C4-2B (cell line): ENCODE data around the gene LCN2.
"Not testable (repeated sequence)": the region's sequence is repeated elsewhere in the genome, so short reads cannot be mapped to it uniquely, and the experiment has no call there.

Experiments
- H3K27ac ChIP-seq: fragments of 450-650 bp; 2 replicates; pipeline ENCODE4 v1.5.1; 2017
- CTCF ChIP-seq: fragments of 450-650 bp; conservative IDR thresholded peaks from 2 replicates; pipeline ENCODE4 v1.5.1; 2017; ENCODE audit warnings: mild to moderate bottlenecking
- ZFX ChIP-seq: fragments of 450-650 bp; IDR thresholded peaks from 2 replicates; pipeline ENCODE4 v1.6.1; 2017

The LCN2 gene

GRCh38 chr9:128127568-128127989, 21.7 kb upstream of the LCN2 start, which contains the start of gene PTGES2:
Gene PTGES2, minus strand, starts transcription at chr9:128127729. Its CDS starts 12 bp downstream, at chr9:128127717.
- peak within 1 kb of the TSS; percentile 97 for H3K27ac ChIP-seq
- no peak for TF ChIP-seq CTCF
- peak; percentile 95; the same call in 1 of the 2 replicates for TF ChIP-seq ZFX

- H3K27ac ChIP-seq, result peak overlapping the region; percentile 97
- TF ChIP-seq ZFX, result no peak
- TF ChIP-seq CTCF, result no peak
These were observed 21.0 kb upstream of the LCN2 start for GRCh38 chr9:128127990-128128835.

- H3K27ac ChIP-seq, result peak overlapping the region; percentile 97
- TF ChIP-seq ZFX (no peak), CTCF (no peak)
These were observed 20.2 kb upstream of the LCN2 start for GRCh38 chr9:128128836-128129590.

GRCh38 chr9:128129976-128130590, 19.2 kb upstream of the LCN2 start:
- H3K27ac ChIP-seq, result not testable (repeated sequence)
- TF ChIP-seq CTCF, result peak; percentile 80

GRCh38 chr9:128130651-128131050, 18.6 kb upstream of the LCN2 start:
- not testable (repeated sequence) for H3K27ac ChIP-seq

GRCh38 chr9:128131346-128131745, 17.9 kb upstream of the LCN2 start:
- H3K27ac ChIP-seq, result not testable (repeated sequence)

GRCh38 chr9:128132139-128132538, 17.1 kb upstream of the LCN2 start:
- not testable (repeated sequence) for H3K27ac ChIP-seq

GRCh38 chr9:128135561-128135960, 13.7 kb upstream of the LCN2 start:
- H3K27ac ChIP-seq, result not testable (repeated sequence)

GRCh38 chr9:128136816-128137793, 12.1 kb upstream of the LCN2 start:
- H3K27ac ChIP-seq, result no peak overlapping the region
- TF ChIP-seq ZFX (no peak), CTCF (no peak)
